ENCODE data around the gene WWOX. TPM values are rescaled to one million over a fixed set of nuclear protein-coding genes. Genes with fewer than 3 reads are reported as not detected.

WWOX gene
- total and polyA plus RNA-seq, 2 donors, result 15.4 to 23.9 TPM

DNA sequence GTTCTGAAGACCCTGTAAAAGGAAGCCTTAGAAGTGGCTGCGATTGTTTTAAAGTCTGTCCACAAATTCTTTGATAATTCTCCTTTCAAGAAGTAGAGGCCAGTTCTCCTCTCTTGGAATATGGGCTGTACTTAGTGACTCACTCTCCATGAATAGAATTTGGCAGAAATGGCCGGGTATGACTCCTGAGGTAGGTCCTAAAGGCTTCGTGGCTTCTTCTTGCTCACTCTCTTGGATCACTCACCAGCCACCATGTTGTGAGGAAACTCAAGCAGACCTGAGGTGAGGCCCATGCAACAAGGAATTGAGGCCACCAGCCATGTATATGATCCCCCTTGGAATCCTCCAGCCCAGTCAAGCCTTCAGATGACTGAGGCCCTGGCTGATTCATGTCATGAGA is 75.8 kb downstream of the WWOX start:
- H3K36me3 ChIP-seq (ENCODE audit: control insufficient read depth in 2 of 2, insufficient read depth in 2 of 2, low read length in 1 of 2), result no peaks in the 10 kb centered on the region
- no peak for DNase-seq (ENCODE audit: low read depth in 6 of 9, low spot score in 9 of 9)
- no peak overlapping the region for H3K4me3 ChIP-seq (ENCODE audit: low read length in 2 of 2)
- H3K4me1 ChIP-seq (ENCODE audit: control insufficient read depth in 2 of 2, insufficient read depth in 2 of 2, low read length in 2 of 2), result no peaks in the 10 kb centered on the region
- H3K27me3 ChIP-seq (ENCODE audit: control insufficient read depth in 2 of 2, insufficient read depth in 1 of 2, low read length in 1 of 2), result no peaks in the 10 kb centered on the region
- no peak overlapping the region for H3K27ac ChIP-seq (ENCODE audit: low read depth in 1 of 2, low read length in 1 of 2)
- H3K9me3 ChIP-seq (ENCODE audit: control insufficient read depth in 2 of 2, insufficient read depth in 1 of 2, low read length in 1 of 2), result no peaks in the 10 kb centered on the region
- WGBS, result 99% methylated on average over 3 of the region's 3 CpGs

DNA sequence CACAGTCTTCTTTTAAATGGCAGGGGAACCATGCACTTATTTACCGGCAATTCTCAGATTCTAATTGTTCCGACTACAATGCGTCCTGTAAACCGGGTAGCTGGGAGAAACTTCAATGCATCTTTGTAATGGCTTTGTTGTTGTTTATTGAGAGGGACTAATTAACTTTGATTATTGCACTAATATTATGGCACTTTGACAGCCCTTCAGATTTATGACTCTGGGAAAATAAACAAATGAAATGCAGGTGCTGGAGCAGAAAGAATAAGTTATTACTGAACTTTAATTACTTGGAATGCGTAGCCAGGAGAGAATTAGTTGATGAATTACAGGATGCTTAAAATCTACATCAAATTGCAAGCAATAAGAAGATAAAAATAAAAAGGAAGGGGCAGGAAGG is 77.0 kb downstream of the WWOX start:
- 98% methylated on average over 5 of the region's 5 CpGs for WGBS
- Histone ChIP-seq H3K9me3 (ENCODE audit: control insufficient read depth in 2 of 2, insufficient read depth in 1 of 2, low read length in 1 of 2) (no peaks in the 10 kb centered on the region), H3K36me3 (ENCODE audit: control insufficient read depth in 2 of 2, insufficient read depth in 2 of 2, low read length in 1 of 2) (no peaks in the 10 kb centered on the region), H3K27me3 (ENCODE audit: control insufficient read depth in 2 of 2, insufficient read depth in 1 of 2, low read length in 1 of 2) (no peaks in the 10 kb centered on the region), H3K27ac (ENCODE audit: low read depth in 1 of 2, low read length in 1 of 2) (no peak overlapping the region), H3K4me1 (ENCODE audit: control insufficient read depth in 2 of 2, insufficient read depth in 2 of 2, low read length in 2 of 2) (no peaks in the 10 kb centered on the region), H3K4me3 (ENCODE audit: low read length in 2 of 2) (no peak overlapping the region)
- no peak for DNase-seq (ENCODE audit: low read depth in 6 of 9, low spot score in 9 of 9)

DNA sequence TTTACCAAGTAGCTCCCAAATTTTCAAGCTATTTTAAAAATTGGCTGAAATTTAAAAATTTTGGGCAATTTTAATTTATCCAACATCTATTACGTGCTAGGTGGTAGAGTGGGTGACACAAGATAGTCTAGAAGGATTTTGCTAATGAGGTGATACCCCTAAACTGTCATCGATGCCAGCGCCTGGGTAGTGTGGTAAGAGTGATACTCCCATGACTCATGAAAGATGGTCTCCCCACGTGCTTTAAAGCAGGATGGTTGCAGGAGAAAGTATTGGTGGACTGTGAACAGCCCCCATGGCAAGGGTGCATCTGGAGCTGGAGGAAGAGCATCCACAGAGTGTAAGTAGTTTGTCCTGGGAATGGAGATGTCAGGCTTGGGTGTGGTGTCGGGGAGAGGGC is 77.8 kb downstream of the WWOX start:
- no peaks in the 10 kb centered on the region for H3K9me3 ChIP-seq (ENCODE audit: control insufficient read depth in 2 of 2, insufficient read depth in 1 of 2, low read length in 1 of 2)
- H3K36me3 ChIP-seq (ENCODE audit: control insufficient read depth in 2 of 2, insufficient read depth in 2 of 2, low read length in 1 of 2), result no peaks in the 10 kb centered on the region
- H3K27me3 ChIP-seq (ENCODE audit: control insufficient read depth in 2 of 2, insufficient read depth in 1 of 2, low read length in 1 of 2), result no peaks in the 10 kb centered on the region
- no peak for DNase-seq (ENCODE audit: low read depth in 6 of 9, low spot score in 9 of 9)
- no peak overlapping the region for H3K27ac ChIP-seq (ENCODE audit: low read depth in 1 of 2, low read length in 1 of 2)
- no peaks in the 10 kb centered on the region for H3K4me1 ChIP-seq (ENCODE audit: control insufficient read depth in 2 of 2, insufficient read depth in 2 of 2, low read length in 2 of 2)
- no peak overlapping the region for H3K4me3 ChIP-seq (ENCODE audit: low read length in 2 of 2)
- 94% methylated on average over 5 of the region's 5 CpGs for WGBS

DNA sequence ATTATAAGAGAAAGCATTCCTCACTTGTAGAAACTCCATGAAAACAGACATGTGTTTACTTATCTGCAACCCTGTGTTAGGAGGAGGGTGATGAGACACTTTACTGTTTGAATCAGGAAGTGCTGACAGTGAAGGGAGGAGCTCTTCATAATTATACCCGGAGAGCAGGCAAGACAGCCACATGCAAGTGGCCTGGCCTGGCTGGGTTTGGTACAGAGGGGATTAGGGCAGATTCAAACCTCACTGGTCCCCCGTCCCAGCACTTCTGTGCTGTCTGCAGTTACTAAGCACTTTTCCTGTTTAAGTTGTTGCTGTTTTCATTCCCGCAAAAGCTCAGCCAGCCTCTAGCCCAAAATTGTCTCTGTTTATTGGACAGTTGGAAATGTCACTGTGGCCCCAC is 78.5 kb downstream of the WWOX start:
- no peaks in the 10 kb centered on the region for H3K9me3 ChIP-seq (ENCODE audit: control insufficient read depth in 2 of 2, insufficient read depth in 1 of 2, low read length in 1 of 2)
- H3K36me3 ChIP-seq (ENCODE audit: control insufficient read depth in 2 of 2, insufficient read depth in 2 of 2, low read length in 1 of 2), result no peaks in the 10 kb centered on the region
- 88% methylated on average over 3 of the region's 3 CpGs for WGBS
- no peaks in the 10 kb centered on the region for H3K4me1 ChIP-seq (ENCODE audit: control insufficient read depth in 2 of 2, insufficient read depth in 2 of 2, low read length in 2 of 2)
- no peaks in the 10 kb centered on the region for H3K27me3 ChIP-seq (ENCODE audit: control insufficient read depth in 2 of 2, insufficient read depth in 1 of 2, low read length in 1 of 2)
- no peak overlapping the region for H3K27ac ChIP-seq (ENCODE audit: low read depth in 1 of 2, low read length in 1 of 2)
- DNase-seq (ENCODE audit: low read depth in 6 of 9, low spot score in 9 of 9), result no peak
- H3K4me3 ChIP-seq (ENCODE audit: low read length in 2 of 2), result no peak overlapping the region

DNA sequence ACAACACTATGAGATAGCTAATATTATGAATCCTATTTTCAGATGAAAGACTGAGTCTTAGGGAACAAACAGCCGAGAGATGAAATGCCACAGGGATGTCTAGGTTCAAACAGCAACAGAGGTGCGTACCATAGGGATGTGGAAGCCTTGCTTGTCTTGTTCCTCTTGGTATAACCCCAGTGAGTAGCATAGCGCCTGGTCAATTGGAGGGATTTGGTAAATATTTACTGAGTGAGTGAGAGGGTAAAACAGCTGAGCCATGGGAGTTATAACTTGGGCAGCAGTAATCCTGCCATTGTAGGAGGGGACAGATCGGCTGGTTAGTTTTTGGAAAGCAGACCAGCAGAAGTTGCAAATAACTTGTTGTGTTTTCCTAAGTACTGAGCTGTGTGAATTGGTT is 80.2 kb downstream of the WWOX start:
- 86% methylated on average over 4 of the region's 4 CpGs for WGBS
- no peak for DNase-seq (ENCODE audit: low read depth in 6 of 9, low spot score in 9 of 9)

DNA sequence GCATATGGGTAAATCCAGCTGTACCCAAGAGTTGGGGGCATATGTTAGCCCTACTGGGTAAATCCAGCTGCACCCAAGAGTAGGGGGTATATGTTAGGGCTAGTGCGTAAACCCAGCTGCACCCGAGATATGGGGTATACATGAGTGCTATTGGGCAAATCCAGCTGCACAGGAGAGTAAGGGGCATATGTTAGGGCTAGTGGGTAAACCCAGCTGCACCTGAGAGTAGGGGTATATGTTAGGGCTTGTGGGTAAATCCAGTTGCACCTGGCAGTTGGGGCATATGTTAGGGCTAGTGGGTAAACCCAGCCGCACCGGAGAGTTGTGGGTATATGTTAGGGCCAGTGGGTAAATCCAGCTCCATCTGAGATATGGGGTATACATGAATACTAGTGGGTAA is 80.9 kb downstream of the WWOX start:
- no peaks in the 10 kb centered on the region for H3K4me1 ChIP-seq (ENCODE audit: control insufficient read depth in 2 of 2, insufficient read depth in 2 of 2, low read length in 2 of 2)
- H3K4me3 ChIP-seq (ENCODE audit: low read length in 2 of 2), result no peak overlapping the region
- DNase-seq (ENCODE audit: low read depth in 6 of 9, low spot score in 9 of 9), result no peak
- no peak overlapping the region for H3K27ac ChIP-seq (ENCODE audit: low read depth in 1 of 2, low read length in 1 of 2)
- H3K9me3 ChIP-seq (ENCODE audit: control insufficient read depth in 2 of 2, insufficient read depth in 1 of 2, low read length in 1 of 2), result no peaks in the 10 kb centered on the region
- 96% methylated on average over 4 of the region's 4 CpGs for WGBS
- H3K27me3 ChIP-seq (ENCODE audit: control insufficient read depth in 2 of 2, insufficient read depth in 1 of 2, low read length in 1 of 2), result no peaks in the 10 kb centered on the region
- no peaks in the 10 kb centered on the region for H3K36me3 ChIP-seq (ENCODE audit: control insufficient read depth in 2 of 2, insufficient read depth in 2 of 2, low read length in 1 of 2)

More for the DNA sequence above, 80.2 kb downstream of the WWOX start:
- Histone ChIP-seq H3K4me3 (ENCODE audit: low read length in 2 of 2) (no peak overlapping the region), H3K27ac (ENCODE audit: low read depth in 1 of 2, low read length in 1 of 2) (no peak overlapping the region), H3K9me3 (ENCODE audit: control insufficient read depth in 2 of 2, insufficient read depth in 1 of 2, low read length in 1 of 2) (no peaks in the 10 kb centered on the region), H3K27me3 (ENCODE audit: control insufficient read depth in 2 of 2, insufficient read depth in 1 of 2, low read length in 1 of 2) (no peaks in the 10 kb centered on the region), H3K36me3 (ENCODE audit: control insufficient read depth in 2 of 2, insufficient read depth in 2 of 2, low read length in 1 of 2) (no peaks in the 10 kb centered on the region), H3K4me1 (ENCODE audit: control insufficient read depth in 2 of 2, insufficient read depth in 2 of 2, low read length in 2 of 2) (no peaks in the 10 kb centered on the region)

DNA sequence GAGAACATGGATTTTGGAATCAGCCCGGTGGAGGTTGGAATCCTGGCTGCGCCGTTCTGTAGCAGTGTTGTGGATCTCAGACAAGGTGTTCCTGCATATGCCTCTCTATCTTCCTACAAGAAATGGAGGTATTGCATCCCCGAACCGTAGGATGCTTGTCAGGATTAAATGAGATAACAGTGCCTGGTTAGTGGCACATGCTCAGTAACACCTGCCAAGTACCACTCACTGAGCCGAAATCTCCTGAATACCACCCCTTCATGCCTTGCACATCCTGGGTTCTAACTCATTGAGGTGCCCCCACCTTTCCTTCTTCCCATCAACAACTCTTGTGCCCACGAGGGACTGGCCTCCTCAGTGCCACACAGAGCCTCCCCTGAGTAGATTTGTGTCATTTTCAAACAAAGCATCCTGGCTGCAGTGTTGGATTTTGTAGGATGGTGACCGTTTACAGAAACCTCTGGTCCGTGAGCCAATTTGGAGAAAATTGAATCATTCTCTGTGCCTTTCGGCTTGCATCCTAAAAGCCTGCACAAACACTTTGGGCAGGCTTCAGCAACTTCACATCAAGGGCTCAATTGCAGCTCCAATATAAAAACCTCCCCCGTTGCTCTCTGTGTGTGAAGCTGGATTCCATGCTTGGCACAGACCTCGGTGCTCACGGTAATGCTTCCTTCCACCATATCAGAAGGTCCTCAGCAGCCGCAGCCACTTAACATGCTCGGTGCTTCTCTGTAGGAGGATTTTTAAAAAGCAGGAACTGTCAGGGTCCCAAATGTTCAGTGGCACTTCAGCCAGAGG is 84.2 kb downstream of the WWOX start:
- DNase-seq (ENCODE audit: low read depth in 6 of 9, low spot score in 9 of 9), result no peak
- Histone ChIP-seq H3K4me1 (ENCODE audit: control insufficient read depth in 2 of 2, insufficient read depth in 2 of 2, low read length in 2 of 2) (no peaks in the 10 kb centered on the region), H3K27ac (ENCODE audit: low read depth in 1 of 2, low read length in 1 of 2) (no peak overlapping the region), H3K27me3 (ENCODE audit: control insufficient read depth in 2 of 2, insufficient read depth in 1 of 2, low read length in 1 of 2) (no peaks in the 10 kb centered on the region), H3K9me3 (ENCODE audit: control insufficient read depth in 2 of 2, insufficient read depth in 1 of 2, low read length in 1 of 2) (no peaks in the 10 kb centered on the region), H3K4me3 (ENCODE audit: low read length in 2 of 2) (no peak overlapping the region), H3K36me3 (ENCODE audit: control insufficient read depth in 2 of 2, insufficient read depth in 2 of 2, low read length in 1 of 2) (no peaks in the 10 kb centered on the region)
- 92% methylated on average over 15 of the region's 15 CpGs for WGBS

DNA sequence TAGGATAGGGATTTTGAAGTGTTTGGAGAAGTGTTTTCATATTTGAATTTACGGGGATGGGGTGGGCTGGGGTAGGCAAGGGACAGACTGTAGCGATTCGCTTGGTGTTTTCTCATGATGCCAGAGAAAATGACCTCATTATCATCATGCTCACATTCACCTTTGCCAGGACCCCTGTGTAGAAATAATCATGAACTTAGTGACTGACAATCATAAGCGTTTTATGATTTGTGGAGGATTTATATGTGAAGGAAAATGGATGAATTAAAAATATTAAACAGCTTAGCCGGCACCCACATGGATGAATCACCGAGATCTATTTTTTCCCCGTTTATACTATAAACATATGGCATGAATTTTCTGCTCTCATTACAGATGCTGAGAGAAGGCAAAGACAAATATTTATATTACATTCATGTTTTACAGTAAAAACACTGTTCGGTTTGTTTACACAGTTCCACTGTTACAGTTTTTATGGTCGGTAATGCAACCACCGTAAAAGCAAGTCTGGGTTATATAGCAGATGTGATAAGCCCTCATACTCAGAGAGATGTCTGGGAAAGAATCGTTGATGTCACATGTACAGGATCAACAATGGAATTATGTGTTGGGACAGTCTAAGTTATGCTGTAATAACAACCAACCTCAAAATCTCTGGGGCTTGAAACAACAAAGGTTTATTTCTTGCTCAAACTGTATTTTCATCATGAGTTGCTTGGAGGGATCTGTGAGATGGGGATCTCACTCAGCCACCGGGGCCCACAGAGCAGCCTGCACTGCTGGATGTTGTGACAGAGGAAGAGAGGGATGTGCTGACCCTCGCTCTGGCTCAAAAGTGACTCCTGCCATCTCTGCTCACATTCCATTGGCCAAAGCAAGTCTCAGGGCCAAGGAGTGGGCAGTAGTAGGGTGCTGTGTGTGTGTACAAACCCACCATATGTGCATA is 85.1 kb downstream of the WWOX start:
- H3K36me3 ChIP-seq (ENCODE audit: control insufficient read depth in 2 of 2, insufficient read depth in 2 of 2, low read length in 1 of 2), result no peaks in the 10 kb centered on the region
- no peaks in the 10 kb centered on the region for H3K4me1 ChIP-seq (ENCODE audit: control insufficient read depth in 2 of 2, insufficient read depth in 2 of 2, low read length in 2 of 2)
- H3K4me3 ChIP-seq (ENCODE audit: low read length in 2 of 2), result no peak overlapping the region
- no peak overlapping the region for H3K27ac ChIP-seq (ENCODE audit: low read depth in 1 of 2, low read length in 1 of 2)
- H3K9me3 ChIP-seq (ENCODE audit: control insufficient read depth in 2 of 2, insufficient read depth in 1 of 2, low read length in 1 of 2), result no peaks in the 10 kb centered on the region
- no peaks in the 10 kb centered on the region for H3K27me3 ChIP-seq (ENCODE audit: control insufficient read depth in 2 of 2, insufficient read depth in 1 of 2, low read length in 1 of 2)
- 95% methylated on average over 13 of the region's 13 CpGs for WGBS
- no peak for DNase-seq (ENCODE audit: low read depth in 6 of 9, low spot score in 9 of 9)

DNA sequence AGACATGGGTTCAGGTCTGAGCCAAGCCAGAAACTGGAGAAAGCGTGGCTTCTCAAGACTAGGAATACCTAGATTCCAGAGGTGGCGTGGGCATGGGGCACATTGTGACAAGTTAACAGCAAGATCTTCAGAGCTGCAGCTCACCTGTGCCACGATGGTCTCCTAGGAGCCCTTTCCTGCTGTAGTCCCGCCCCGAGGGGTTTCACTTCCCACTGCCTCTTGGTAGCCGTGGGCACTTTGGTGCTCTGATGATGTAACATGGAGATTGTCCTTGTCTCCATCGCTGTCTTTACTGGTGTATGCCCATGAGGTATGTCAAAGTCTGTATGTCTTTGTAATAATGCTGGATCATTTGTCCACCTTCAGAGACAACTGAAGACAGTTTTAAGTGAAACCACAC is 89.7 kb downstream of the WWOX start:
- DNase-seq (ENCODE audit: low read depth in 6 of 9, low spot score in 9 of 9), result no peak
- WGBS, result 98% methylated on average over 7 of the region's 7 CpGs
- Histone ChIP-seq H3K4me3 (ENCODE audit: low read length in 2 of 2) (no peak overlapping the region), H3K27me3 (ENCODE audit: control insufficient read depth in 2 of 2, insufficient read depth in 1 of 2, low read length in 1 of 2) (no peaks in the 10 kb centered on the region), H3K9me3 (ENCODE audit: control insufficient read depth in 2 of 2, insufficient read depth in 1 of 2, low read length in 1 of 2) (no peaks in the 10 kb centered on the region), H3K27ac (ENCODE audit: low read depth in 1 of 2, low read length in 1 of 2) (no peak overlapping the region), H3K4me1 (ENCODE audit: control insufficient read depth in 2 of 2, insufficient read depth in 2 of 2, low read length in 2 of 2) (no peaks in the 10 kb centered on the region), H3K36me3 (ENCODE audit: control insufficient read depth in 2 of 2, insufficient read depth in 2 of 2, low read length in 1 of 2) (no peaks in the 10 kb centered on the region)
